ENCODE results near the gene MACROD2. TPM values are rescaled to one million over a fixed set of nuclear protein-coding genes. Genes with fewer than 3 reads are reported as not detected.

Gene MACROD2
- total and polyA plus RNA-seq, 7 donors, result 0.20 to 4.8 (median 0.87) TPM

- H3K4me3 ChIP-seq, result no peak overlapping the region
- no peaks in the 10 kb centered on the region for H3K9me3 ChIP-seq
- H3K27ac ChIP-seq, result no peak overlapping the region
- no peaks in the 10 kb centered on the region for H3K36me3 ChIP-seq (ENCODE audit: insufficient read depth in 1 of 2, low read depth in 1 of 2)
- intact Hi-C loops (cut with DNase I), result no loop called here
- ATAC-seq, result no peak
- TF ChIP-seq, protein P1, sequence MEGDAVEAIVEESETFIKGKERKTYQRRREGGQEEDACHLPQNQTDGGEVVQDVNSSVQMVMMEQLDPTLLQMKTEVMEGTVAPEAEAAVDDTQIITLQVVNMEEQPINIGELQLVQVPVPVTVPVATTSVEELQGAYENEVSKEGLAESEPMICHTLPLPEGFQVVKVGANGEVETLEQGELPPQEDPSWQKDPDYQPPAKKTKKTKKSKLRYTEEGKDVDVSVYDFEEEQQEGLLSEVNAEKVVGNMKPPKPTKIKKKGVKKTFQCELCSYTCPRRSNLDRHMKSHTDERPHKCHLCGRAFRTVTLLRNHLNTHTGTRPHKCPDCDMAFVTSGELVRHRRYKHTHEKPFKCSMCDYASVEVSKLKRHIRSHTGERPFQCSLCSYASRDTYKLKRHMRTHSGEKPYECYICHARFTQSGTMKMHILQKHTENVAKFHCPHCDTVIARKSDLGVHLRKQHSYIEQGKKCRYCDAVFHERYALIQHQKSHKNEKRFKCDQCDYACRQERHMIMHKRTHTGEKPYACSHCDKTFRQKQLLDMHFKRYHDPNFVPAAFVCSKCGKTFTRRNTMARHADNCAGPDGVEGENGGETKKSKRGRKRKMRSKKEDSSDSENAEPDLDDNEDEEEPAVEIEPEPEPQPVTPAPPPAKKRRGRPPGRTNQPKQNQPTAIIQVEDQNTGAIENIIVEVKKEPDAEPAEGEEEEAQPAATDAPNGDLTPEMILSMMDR (IDR thresholded peaks at IDR 0.05), result no peak
- no peak for DNase-seq
- H3K4me1 ChIP-seq, result no peaks in the 10 kb centered on the region
- 83 to 86% (median 84%) methylated on average over 10 of the region's 10 CpGs for WGBS, 3 donors
- no peaks in the 10 kb centered on the region for H3K27me3 ChIP-seq (ENCODE audit: insufficient read depth in 3 of 3, low read length in 2 of 3)
These were observed 475.8 kb downstream of the MACROD2 start for GRCh38 chr20:14470977-14471661.

GRCh38 chr20:14477125-14477524 lies 481.8 kb downstream of the MACROD2 start:
- no peaks in the 10 kb centered on the region for H3K4me1 ChIP-seq

GRCh38 chr20:14478126-14478525 lies 482.8 kb downstream of the MACROD2 start:
- TF ChIP-seq, protein P1 (IDR thresholded peaks at IDR 0.05), result no peak
- no peaks in the 10 kb centered on the region for H3K27me3 ChIP-seq (ENCODE audit: insufficient read depth in 3 of 3, low read length in 2 of 3)
- H3K4me1 ChIP-seq, result no peaks in the 10 kb centered on the region
- no peak for DNase-seq
- no peaks in the 10 kb centered on the region for H3K9me3 ChIP-seq
- no peak overlapping the region for H3K27ac ChIP-seq
- H3K36me3 ChIP-seq (ENCODE audit: insufficient read depth in 1 of 2, low read depth in 1 of 2), result no peaks in the 10 kb centered on the region
- intact Hi-C loops (cut with DNase I), result no loop called here
- no peak overlapping the region for H3K4me3 ChIP-seq
- ATAC-seq, result no peak

More at GRCh38 chr20:14477125-14477524, 481.8 kb downstream of the MACROD2 start:
- Histone ChIP-seq H3K36me3 (ENCODE audit: insufficient read depth in 1 of 2, low read depth in 1 of 2) (no peaks in the 10 kb centered on the region), H3K4me3 (no peak overlapping the region), H3K27ac (no peak overlapping the region), H3K9me3 (no peaks in the 10 kb centered on the region), H3K27me3 (ENCODE audit: insufficient read depth in 3 of 3, low read length in 2 of 3) (no peaks in the 10 kb centered on the region)
- 67 to 82% (median 67%) methylated on average over 3 of the region's 3 CpGs for WGBS, 3 donors
- no peak for ATAC-seq
- intact Hi-C loops (cut with DNase I), result no loop called here
- no peak for DNase-seq
- TF ChIP-seq, protein P1 (IDR thresholded peaks at IDR 0.05), result no peak

GRCh38 chr20:14481863-14482262 lies 486.5 kb downstream of the MACROD2 start:
- 79 to 88% (median 87%) methylated on average over 3 of the region's 3 CpGs for WGBS, 3 donors

More at GRCh38 chr20:14481863-14482262, 486.5 kb downstream of the MACROD2 start:
- H3K9me3 ChIP-seq, result no peaks in the 10 kb centered on the region
- no peaks in the 10 kb centered on the region for H3K27me3 ChIP-seq (ENCODE audit: insufficient read depth in 3 of 3, low read length in 2 of 3)
- H3K4me1 ChIP-seq, result no peaks in the 10 kb centered on the region
- no peak overlapping the region for H3K4me3 ChIP-seq
- intact Hi-C loops (cut with DNase I), result no loop called here
- no peak overlapping the region for H3K27ac ChIP-seq
- no peaks in the 10 kb centered on the region for H3K36me3 ChIP-seq (ENCODE audit: insufficient read depth in 1 of 2, low read depth in 1 of 2)
- TF ChIP-seq, protein P1 (IDR thresholded peaks at IDR 0.05), result no peak
- ATAC-seq (no peak), DNase-seq (no peak)

Measured in psoas muscle (tissue), 8 donors.